RWPE2 (cell line): ENCODE data around the gene FOXA2.

Experiments
- ATAC-seq: fragments of 200-7000 bp; cut with Tn5 transposase; 3 replicates; pipeline ENCODE4 v1.9.1; 2021; ENCODE audit warnings: low read depth
- DNase-seq: peaks from one replicate; pipeline ENCODE4 v3.0.0-alpha.2; 2020; ENCODE audit warnings: low spot score
- H3K27ac ChIP-seq: fragments of 450-650 bp; 2 replicates; pipeline ENCODE4 v1.5.1; 2017; ENCODE audit warnings: mild to moderate bottlenecking; ENCODE audit not compliant: poor library complexity, severe bottlenecking
- H3K27me3 ChIP-seq: fragments of 250-450 bp; sonication (Bioruptor Pico); 2 replicates; pipeline ENCODE4 v1.5.1; 2021; ENCODE audit warnings: mild to moderate bottlenecking, moderate library complexity; ENCODE audit not compliant: insufficient read depth, poor library complexity, severe bottlenecking
- H3K36me3 ChIP-seq: fragments of 250-450 bp; sonication (Bioruptor Pico); 2 replicates; pipeline ENCODE4 v1.5.1; 2020; ENCODE audit warnings: low read depth, mild to moderate bottlenecking, moderate library complexity
- H3K4me1 ChIP-seq: fragments of 250-450 bp; sonication (Bioruptor Pico); 2 replicates; pipeline ENCODE4 v1.5.1; 2021; ENCODE audit warnings: mild to moderate bottlenecking, moderate library complexity; ENCODE audit not compliant: insufficient read depth, poor library complexity, severe bottlenecking
- H3K4me3 ChIP-seq: fragments of 250-450 bp; sonication (Bioruptor Pico); 2 replicates; pipeline ENCODE4 v1.5.1; 2021; ENCODE audit warnings: mild to moderate bottlenecking, moderate library complexity; ENCODE audit not compliant: severe bottlenecking
- H3K9me3 ChIP-seq: fragments of 250-450 bp; sonication (Bioruptor Pico); 2 replicates; pipeline ENCODE4 v1.5.1; 2021; ENCODE audit warnings: mild to moderate bottlenecking, moderate library complexity; ENCODE audit not compliant: severe bottlenecking
- TF ChIP-seq, protein P1 (sequence below): fragments of 450-650 bp; IDR thresholded peaks from one replicate; pipeline ENCODE4 v1.5.1; 2017; ENCODE audit warnings: mild to moderate bottlenecking, moderate library complexity; ENCODE audit not compliant: poor library complexity, severe bottlenecking

The FOXA2 gene

DNA sequence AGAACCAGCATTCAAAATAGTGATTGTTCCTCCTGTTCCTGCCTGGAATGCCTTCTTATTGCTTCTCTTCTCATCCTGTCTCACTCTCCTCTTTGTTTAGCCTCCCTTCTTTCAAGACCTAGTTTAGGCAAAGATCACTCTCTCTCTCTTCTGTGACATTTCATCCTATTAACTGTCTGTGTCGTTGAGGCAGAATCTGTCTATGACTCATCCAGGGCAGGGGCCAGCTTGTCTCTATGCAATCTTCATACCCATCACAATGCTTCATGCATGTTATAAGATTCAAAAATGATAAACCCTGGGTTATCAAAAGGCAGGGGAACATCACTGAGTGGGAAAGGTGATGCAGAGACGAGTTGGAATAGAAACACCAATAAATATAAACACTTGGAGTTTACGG is 32.2 kb upstream of the FOXA2 start:
- ATAC-seq, result no peak
- H3K27ac ChIP-seq, result no peak overlapping the region
- H3K36me3 ChIP-seq, result no peaks in the 10 kb centered on the region
- H3K4me3 ChIP-seq, result no peak overlapping the region
- peaks cover 7% of the 10 kb centered on the region for H3K27me3 ChIP-seq
- TF ChIP-seq, protein P1, sequence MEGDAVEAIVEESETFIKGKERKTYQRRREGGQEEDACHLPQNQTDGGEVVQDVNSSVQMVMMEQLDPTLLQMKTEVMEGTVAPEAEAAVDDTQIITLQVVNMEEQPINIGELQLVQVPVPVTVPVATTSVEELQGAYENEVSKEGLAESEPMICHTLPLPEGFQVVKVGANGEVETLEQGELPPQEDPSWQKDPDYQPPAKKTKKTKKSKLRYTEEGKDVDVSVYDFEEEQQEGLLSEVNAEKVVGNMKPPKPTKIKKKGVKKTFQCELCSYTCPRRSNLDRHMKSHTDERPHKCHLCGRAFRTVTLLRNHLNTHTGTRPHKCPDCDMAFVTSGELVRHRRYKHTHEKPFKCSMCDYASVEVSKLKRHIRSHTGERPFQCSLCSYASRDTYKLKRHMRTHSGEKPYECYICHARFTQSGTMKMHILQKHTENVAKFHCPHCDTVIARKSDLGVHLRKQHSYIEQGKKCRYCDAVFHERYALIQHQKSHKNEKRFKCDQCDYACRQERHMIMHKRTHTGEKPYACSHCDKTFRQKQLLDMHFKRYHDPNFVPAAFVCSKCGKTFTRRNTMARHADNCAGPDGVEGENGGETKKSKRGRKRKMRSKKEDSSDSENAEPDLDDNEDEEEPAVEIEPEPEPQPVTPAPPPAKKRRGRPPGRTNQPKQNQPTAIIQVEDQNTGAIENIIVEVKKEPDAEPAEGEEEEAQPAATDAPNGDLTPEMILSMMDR, result no peak
- no peaks in the 10 kb centered on the region for H3K9me3 ChIP-seq
- no peak for DNase-seq
- H3K4me1 ChIP-seq, result no peaks in the 10 kb centered on the region

DNA sequence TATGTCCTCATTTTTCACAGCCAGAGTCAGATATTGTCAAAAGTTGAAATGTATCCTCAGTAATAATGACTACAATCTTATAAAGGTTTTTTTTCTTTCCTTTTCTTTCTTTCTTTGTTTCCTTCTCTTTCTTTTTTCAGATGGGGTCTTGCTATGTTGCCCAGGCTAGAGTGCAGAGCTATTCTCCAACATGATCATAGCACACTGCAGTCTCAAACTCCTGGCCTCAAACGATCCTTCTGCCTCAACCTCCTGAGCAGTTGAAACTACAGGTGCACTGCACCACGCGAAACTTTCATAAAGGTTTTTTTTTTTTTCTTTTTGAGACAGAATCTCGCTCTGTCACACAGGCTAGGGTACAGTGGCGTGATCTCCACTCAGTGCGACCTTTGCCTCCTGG is 31.1 kb upstream of the FOXA2 start:
- no peak for ATAC-seq
- no peak overlapping the region for H3K27ac ChIP-seq

GRCh38 chr20:22611636-22612035 is 27.3 kb upstream of the FOXA2 start:
- peaks cover 7% of the 10 kb centered on the region for H3K27me3 ChIP-seq
- no peak for DNase-seq
- no peak for ATAC-seq
- TF ChIP-seq, protein P1, result no peak
- no peaks in the 10 kb centered on the region for H3K4me1 ChIP-seq
- H3K36me3 ChIP-seq, result no peaks in the 10 kb centered on the region
- H3K9me3 ChIP-seq, result no peaks in the 10 kb centered on the region
- no peak overlapping the region for H3K27ac ChIP-seq
- H3K4me3 ChIP-seq, result no peak overlapping the region

More for the DNA sequence above, 31.1 kb upstream of the FOXA2 start:
- TF ChIP-seq, protein P1, result no peak
- Histone ChIP-seq H3K36me3 (no peaks in the 10 kb centered on the region), H3K4me1 (no peaks in the 10 kb centered on the region), H3K27me3 (peaks cover 7% of the 10 kb centered on the region), H3K4me3 (no peak overlapping the region), H3K9me3 (no peaks in the 10 kb centered on the region)
- no peak for DNase-seq

- H3K4me3 ChIP-seq, result no peak overlapping the region
- no peaks in the 10 kb centered on the region for H3K9me3 ChIP-seq
- ATAC-seq (no peak), DNase-seq (no peak)
- H3K4me1 ChIP-seq, result no peaks in the 10 kb centered on the region
- TF ChIP-seq, protein P1, result no peak
- H3K27me3 ChIP-seq, result no peaks in the 10 kb centered on the region
- H3K36me3 ChIP-seq, result no peaks in the 10 kb centered on the region
- no peak overlapping the region for H3K27ac ChIP-seq
Observed at GRCh38 chr20:22607695-22608094, 23.3 kb upstream of the FOXA2 start.

GRCh38 chr20:22604815-22605214 is 20.4 kb upstream of the FOXA2 start:
- Histone ChIP-seq H3K9me3 (no peaks in the 10 kb centered on the region), H3K4me1 (no peaks in the 10 kb centered on the region), H3K36me3 (no peaks in the 10 kb centered on the region), H3K27me3 (no peaks in the 10 kb centered on the region), H3K4me3 (no peak overlapping the region), H3K27ac (no peak overlapping the region)
- ATAC-seq, result no peak
- no peak for DNase-seq
- TF ChIP-seq, protein P1, result no peak
